Fibroblast of gingiva (primary cell): ENCODE measurements around the gene NT5DC4.

ENCODE experiments used
- DNase-seq: peaks from one replicate; pipeline ENCODE4 v3.0.0-alpha.2; 2011; ENCODE audit warnings: low read depth

Gene NT5DC4

DNA sequence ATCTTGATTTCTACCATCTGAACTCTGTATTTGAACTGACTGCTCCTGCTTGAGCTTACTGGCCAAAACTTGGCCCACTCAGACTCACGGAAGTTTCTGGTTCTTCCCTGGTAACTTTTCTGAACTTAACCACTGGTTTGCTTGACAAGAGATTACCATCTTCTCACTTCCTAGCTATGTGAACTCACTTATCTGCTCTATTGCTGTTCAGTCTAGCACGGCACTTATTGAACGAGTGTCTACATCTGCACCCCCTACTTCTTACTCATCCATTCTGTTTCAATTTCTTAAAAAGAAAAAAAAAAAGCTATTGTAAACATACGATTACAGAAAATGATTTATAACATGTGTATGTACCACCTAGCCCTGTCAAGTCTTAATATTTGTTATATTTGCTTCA lies 34.6 kb downstream of the NT5DC4 start:
- DNase-seq: no peak

DNA sequence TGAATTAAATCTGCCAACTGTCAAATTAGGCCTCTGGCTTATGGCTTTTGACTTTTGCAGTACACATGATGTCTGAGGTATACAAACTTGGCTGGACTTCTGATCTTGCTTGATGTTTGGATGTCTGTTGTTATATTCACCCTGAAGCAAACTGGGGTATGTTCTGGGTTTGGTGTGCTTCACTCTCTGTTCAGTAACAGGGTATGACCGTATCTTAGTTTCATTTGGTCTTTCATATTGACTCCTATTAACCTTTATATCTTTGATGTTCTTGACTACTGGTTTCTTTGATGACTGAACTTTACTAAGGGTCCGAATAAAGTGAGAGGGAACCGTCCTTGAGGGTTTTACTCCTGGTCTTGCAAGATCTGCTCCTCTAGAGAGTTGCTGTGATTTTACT lies 35.4 kb downstream of the NT5DC4 start:
- DNase-seq: no peak

DNA sequence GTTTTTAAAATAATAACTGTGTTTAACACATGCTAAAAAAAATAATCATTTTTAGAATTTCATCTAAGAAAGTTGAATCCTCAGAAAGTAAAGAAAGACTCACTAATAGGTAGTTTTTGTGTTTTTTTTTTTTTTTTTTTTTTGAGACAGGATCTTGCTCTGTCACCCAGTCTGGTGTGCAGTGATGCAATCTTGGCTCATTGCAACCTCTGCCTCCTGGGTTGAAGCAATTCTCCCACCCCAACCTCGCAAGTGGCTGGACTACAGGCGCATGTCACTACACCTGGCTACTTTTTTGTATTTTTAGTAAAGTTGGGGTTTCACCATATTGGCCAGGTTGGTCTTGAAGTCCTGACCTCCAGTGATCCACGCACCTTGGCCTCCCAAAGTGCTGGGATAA lies 36.4 kb downstream of the NT5DC4 start:
- peak; percentile 30 for DNase-seq

DNA sequence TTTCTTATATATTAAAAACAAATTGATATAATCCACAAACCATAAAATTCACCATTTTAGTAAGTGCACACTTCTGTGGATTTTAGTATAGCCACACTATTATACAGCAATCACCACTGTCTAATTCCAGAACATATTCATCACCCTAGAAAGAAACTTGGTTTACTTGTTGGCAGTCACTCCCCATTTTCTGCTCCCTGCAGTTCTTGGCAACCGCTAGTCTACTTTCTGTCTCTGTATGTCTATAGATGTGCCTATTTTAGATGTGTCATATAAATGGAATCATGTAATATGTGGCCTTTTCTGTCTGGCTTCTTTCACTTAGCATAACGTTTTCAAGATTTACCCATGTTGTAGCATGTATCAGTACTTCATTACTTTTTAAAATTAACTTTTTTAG lies 37.9 kb downstream of the NT5DC4 start:
- no peak for DNase-seq

DNA sequence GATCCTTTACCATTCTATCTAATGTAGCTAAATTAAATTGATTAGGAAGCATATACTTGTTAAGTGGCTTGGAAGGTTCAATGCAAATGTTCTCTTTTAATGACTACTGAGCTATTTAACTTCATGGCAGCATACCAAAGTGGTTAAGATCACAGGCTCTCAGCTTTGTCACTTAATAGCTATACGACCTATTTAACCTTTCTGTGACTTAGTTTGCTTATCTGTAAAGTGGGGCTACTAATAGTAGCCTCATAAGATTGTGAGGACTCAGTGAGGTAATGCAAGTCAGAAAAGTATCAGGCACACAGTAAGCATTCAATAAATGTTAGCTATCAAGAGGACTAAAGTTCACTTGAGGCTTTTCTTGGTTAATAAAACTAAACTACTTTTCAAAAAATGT lies 39.3 kb downstream of the NT5DC4 start:
- DNase-seq: no peak

DNA sequence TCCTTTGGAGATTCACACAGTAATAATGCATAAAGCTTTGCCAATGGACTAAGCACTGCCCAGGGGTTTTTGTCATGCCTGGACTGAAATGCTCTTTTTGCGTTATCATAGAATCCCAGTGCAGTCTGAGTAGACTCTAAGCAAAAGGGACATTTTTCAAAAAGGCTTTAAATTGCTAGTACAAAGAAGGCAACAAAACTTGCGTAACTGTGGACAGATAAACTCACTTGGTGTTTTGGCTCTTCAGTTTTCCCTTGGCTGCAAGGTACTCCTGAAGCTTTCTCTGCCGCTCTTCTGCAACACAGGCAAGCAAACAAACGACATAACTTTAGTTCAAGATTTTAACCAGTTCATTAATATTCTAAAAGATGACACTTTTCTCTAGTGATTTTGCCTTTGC lies 41.5 kb downstream of the NT5DC4 start:
- no peak for DNase-seq

DNA sequence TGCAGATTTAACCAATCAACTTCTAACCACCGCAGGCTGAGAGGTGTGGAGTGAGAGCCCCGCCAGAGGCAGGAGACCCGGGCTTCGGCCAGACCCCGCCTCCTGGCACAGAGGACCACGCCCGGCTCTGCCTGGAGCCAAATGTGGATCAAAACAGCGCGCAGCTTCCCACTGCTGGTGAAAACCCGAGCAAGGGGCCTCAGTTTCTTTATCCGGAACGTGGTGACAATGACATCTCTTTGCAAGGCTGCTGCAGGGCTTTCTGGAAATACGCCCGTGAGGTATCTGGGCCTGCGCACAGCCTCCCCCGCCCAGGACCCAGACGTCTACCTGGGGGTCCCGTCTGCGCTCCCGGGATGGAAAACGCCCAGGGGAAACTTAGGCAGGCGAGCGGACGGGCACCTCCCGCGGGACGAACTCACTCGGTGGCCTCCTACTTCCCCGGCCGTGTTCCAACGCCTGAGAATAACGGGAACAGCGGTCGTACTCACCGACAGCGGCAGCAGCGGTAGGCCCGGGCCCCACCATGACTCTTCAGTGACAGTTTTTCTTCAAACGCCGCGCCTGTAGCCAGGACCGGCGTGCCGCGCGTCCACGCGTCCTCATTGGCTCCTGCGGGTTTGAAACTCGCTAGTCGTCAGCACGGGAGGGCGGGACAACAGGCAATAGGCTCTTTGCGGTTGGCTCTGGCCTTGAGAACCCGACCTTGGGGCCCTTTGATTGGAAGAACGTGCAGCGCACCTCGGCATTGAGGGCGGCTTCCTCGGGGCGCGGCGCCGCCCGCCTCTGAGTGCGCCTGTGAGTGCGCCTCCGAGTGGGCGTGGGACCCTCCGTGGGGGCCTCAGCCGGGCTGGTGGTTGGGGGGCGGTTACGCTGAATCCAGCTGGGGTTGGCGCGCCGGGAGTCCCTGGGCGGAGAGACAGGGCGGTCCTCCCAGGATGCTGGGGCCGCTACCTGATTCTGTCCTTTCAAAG lies 43.5 kb downstream of the NT5DC4 start, which contains the start of gene CKAP2L:
TSS of gene CKAP2L (minus strand) at position 539 of the 974 bp plus-strand sequence. CDS start at position 528, 11 bp downstream.
- DNase-seq: peak; percentile 95

DNA sequence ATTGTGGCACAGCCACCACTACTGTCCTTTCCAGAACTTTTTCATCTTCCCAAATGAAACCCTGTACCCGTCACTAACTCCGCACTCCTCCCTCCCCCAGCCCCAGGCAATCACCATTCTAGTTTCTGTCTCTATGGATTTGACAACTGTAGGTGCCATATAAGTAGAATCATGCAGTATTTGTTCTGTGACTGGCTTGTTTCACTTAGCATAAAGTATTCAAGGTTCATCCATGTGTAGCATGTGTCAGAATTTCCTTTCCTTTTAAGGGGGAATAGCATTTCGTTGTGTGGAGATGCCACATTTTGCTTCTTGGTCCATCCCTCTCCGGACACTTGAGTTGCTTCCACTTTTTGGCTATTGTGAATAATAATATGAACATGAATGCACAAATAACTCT lies 44.4 kb downstream of the NT5DC4 start:
- no peak for DNase-seq

DNA sequence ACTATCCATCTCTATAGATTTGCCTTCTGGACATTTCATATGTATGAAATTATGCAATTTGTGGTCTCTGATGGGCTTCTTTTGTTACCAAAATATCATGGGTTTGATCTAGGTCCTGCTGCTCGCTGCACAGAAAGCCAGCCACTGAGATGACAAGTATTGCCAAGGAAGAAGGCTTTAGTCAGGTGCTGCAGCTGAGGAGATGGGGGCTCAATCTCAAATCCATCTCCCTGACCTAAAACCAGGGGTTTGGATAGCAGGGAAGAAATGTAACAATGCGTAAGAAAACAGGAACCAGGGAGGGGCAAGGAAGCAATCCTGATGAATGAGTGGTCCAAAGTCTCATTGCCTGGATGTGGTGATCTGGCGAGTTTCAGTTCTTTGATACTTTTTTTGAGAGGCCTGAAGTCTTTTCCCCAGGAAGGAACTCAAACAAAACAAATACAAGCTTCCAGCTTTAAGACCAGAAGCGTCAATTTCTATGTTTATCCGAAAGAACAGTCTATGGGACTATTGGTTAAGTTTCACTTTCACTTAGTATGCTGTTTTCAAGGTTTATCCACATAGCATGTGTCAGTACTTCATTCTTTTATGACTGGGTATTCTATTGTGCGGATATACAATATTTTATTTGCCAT lies 47.0 kb downstream of the NT5DC4 start:
- DNase-seq: no peak

DNA sequence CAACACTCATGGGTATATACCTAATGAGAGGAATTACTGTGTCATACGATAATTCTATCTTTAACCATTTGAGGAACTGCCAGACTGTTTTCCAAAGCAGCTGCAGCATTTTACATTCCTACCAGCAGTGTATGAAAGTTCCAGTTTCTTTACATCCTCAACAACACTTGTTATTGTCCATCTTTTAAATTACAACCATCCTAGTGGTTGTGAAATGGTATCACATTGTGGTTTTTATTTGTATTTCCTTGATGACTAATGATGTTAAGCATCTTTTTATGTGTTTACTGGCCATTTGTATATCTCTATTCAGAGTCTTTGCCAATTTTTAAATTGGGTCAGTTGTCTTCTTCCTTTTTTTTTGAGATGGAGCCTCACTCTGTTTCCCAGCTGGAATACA lies 47.6 kb downstream of the NT5DC4 start:
- DNase-seq: peak; percentile 67

DNA sequence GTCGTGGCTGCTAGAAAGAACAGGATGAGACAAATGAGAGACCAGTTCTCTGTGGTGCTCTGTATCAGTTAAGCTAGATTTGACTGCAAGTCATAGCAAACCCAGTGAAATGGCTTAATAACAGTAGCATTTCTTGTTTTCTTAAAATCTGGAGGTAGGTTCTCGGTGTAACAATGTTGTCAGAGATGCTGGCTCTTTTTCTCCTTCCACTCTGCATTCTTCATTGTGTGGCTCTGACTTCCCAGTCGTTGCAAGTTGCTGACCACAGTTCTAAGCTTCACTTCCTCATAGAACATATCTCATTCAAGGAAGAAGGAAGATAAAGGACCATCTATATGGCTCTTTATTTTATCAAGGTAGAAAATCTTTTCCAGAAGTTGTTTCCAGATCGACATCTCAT lies 51.5 kb downstream of the NT5DC4 start:
- DNase-seq: no peak

DNA sequence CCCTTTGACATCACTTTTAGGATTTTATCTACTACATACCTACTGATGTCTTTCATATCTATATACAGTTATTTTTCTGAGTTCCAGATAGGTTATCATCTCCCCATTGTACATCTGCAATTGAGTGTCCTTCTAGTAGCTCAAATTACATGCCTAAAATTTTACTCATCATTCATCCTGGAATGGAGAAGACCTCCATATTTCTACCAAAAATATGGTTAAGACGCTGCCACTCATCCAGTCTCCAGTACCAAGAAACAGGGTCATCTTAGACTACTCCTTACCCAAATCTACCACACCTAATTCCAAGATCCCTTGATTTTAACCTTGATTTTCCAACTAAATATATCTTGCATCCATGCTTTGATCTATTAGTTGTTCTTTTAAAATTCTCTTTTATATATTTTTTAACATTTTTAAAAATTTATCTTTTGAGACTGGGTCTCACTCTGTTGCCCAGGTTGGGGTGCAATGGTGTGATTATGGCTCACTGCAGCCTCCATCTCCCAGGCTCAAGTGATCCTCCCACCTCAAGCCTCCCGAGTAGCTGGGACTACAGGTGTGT lies 52.2 kb downstream of the NT5DC4 start:
- no peak for DNase-seq

DNA sequence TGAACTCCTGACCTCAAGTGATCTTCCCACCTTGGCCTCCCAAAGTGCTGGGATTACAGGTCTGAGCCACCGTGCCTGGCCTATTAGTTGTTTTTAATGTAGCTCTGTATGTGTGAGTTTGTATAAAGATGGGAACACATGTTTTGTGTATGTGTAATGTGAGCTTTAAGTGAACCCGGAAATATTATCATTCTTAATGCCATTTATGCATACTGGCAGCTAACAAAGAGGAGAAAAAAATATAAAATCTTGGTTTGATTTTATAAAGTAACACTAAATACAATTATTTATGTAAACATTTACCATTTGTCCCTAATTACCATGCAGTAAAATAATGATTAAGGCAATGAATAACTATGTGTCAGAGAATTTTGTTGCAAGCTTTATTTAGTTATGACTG lies 52.7 kb downstream of the NT5DC4 start:
- no peak for DNase-seq

DNA sequence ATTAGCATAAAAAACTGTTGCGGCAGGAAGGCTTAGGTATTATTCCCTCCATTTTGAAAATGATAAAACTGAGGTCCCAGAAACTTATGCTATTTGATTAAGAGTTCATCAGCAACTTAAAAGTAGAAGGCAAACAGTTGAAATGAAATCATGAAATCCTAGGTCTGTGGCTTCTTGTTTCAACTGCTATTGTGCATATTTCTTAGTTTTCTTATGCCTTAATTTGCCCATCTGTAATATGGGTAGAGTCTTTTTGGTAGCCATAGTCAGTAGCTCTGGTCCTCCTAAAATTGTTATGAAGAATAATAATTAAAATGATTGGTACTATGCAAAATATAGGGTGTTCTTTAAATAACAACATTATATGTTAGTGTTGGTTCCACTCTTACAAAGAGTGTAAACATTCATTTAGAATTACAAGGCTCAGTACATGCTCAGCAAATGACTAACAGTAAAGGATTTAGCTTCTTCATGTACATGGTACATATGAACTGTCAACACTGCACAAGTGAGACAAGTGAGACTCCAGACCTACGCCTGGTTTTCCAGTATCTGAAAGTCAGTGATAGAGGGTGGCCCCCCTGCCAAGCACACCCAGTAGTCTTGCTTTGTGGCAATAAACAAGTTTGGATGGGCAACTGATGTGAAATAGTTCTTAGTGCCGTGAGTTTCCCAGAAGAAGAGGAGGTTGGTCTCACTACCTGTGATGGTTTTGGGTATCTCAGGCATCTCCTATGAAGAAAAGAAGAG lies 53.9 kb downstream of the NT5DC4 start:
- DNase-seq: no peak

DNA sequence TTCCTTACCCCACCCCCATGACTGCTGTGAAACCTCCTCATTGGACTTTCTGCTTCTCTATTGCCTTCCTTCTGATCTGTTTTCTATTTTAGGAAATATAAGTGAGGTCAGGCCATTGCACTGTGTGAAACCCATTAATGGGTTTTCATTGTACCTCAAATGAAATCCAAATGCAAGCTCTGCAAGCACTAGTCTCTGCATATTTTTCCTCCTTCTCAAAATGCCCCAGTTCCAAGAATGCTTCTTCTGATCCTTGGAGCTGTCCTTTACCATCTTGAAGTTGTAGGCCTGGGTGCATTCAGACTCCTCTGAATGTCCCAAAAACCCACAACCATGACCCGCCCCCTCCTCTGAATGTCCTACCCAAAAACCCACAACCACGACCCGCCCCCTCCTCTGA lies 55.3 kb downstream of the NT5DC4 start:
- DNase-seq: no peak

DNA sequence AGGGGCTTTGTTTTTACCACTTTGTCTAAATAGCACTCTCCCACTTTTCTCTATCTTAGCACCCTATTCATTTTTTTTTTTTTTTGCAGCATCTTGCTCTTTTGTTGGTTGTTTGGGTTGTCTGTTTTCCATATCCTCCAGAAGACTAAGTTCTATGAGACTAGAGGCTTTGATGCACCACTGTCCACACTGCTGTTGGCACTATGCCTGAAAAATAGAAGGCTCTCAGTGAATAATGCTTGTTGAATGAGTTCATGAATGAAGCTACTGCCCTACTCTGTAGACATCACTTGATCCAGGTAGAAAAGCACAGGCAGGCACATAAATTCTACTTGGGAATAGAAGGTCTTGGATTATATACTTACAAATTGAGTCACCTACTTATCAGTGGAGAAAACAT lies 56.2 kb downstream of the NT5DC4 start:
- DNase-seq: no peak

DNA sequence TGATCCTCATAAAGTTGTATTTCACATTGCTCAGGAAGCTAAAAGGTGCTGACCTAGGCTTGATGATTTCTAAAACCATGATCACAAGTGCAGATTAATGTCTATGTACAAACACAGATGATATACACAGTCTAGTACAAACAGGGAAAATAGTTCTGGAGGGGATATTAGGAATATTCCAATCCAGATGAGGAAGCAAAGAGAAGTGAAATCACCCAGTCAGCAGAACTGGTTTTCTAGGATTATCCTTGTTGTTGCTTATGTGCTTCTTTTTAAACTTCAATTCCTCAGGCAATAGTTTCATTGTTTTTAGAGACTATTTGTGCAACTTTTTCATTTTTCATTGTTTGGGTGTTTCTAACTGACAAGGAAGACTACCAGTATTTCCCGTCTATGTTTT lies 58.8 kb downstream of the NT5DC4 start:
- no peak for DNase-seq

DNA sequence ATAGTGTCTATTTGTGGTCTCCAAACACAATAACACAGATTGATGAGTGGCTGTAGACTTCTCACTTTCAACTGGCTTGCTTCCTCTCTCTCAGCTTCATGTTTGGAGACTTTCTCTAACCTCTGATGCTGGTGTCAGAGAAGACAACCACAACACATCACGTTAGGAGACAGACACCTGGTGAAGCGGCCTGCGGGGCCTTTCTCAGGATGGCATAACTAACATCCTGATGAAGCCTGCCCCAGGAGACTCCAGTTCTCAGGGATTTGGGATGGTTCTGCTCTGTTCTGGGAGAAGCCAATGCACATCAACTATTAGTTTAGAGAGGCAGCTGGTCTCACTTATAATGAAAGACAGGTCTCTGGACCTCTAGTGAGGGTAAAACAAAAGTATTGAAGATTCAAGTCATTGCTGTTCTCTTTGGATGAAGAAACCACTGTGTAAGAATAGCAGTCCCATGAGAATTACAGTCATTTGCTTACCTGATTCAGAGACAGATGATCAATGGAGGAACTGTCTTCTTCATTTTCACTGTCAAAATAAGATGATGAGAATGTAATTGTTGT lies 61.5 kb downstream of the NT5DC4 start:
- DNase-seq: no peak

DNA sequence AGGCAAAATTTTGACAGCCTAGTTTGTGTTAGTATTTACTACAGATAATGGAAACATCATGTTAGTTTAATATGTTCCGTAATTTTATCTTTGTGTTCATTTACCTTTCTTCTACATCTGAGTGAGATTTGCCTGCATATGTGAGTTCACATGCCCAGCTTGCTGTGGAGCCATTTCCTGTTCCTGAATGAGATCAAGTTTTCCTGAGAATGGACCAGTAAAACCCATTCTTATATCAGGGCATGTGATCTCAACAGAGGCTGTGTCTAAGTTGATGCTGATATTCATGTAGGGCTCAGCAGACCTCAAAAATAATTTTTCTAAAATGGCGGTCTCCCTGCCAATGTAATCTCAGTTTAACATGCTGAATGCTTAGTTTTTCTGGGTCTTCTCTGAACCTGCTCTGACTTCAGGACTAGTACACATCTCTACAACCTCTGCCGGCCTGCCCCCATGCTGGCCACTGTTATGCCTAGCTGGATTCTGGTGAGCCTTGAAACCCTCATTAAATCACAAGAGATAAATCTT lies 62.4 kb downstream of the NT5DC4 start:
- DNase-seq: no peak

DNA sequence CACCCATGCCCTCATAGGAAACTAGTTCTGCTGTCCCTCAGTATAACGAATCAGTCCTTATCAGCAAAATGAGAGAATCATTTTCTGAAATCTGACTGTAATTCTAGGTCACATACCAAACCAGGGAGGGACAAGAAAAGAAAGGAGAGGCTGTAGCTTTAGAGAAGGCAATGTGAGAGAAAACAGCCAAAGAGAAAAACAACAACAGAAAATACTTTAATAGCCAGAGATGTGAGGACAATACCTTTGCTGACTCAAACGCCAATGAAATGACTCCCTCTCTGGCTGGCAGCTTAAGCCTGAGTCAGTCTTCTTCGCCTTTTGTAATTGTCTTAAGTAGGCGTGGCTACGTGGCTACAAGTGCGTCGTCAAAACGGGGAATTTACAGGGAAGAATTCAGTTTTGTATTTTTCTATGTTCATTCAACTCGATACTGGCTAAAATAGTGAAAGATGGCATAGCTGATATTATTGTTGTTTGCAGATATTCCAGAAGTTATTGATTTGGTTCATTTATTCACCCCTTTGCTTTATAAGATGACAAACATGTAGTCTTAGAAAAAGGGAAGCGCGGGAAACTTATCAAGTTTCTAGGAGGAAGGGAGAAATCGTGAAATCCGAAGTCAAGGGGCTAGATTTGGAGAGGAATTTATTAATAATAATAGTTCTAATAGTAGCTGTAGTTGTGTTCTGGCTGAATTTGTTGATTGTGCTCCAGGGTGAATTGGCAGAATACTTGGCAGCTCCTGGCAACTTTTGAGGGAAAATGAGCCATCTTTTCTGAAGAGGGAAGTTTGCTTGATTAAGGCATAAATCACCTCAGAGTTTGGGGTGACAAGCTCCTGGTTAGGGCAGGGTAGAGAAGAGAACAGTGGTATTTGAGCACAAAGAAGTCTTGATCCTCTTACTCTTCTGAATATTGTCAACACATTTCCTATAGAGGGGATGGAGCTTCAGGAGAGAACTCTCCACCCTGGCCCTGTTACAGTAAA lies 63.7 kb downstream of the NT5DC4 start, which contains the start of gene IL1A:
TSS of gene IL1A (minus strand) at position 295 of the 991 bp plus-strand sequence. CDS start 723 bp downstream, outside the sequence.
- no peak for DNase-seq
